IMR-90 (cell line): Measurements from ENCODE around the gene TMEM212.

Experiments used
- CEBPB ChIP-seq: IDR thresholded peaks from 2 replicates; pipeline ENCODE4 v1.6.1; 2012; ENCODE audit warnings: low read depth, low read length, improper control_type of control experiment
- MAFK ChIP-seq: IDR thresholded peaks from 2 replicates; pipeline ENCODE4 v1.6.1; 2012; ENCODE audit warnings: low read depth, low read length, improper control_type of control experiment
- MAZ ChIP-seq: IDR thresholded peaks from 2 replicates; pipeline ENCODE4 v1.6.1; 2012; ENCODE audit warnings: low read depth, mild to moderate bottlenecking, low read length, improper control_type of control experiment, moderate library complexity, borderline replicate concordance
- NFE2L2 ChIP-seq: fragments of 150-350 bp; IDR thresholded peaks from 2 replicates; pipeline ENCODE4 v1.6.1; 2016; ENCODE audit warnings: low read depth, mild to moderate bottlenecking, low read length
- POLR2A ChIP-seq: IDR thresholded peaks from 2 replicates; pipeline ENCODE4 v1.6.1; 2012; ENCODE audit warnings: mild to moderate bottlenecking, low read depth, low read length
- RFX5 ChIP-seq: IDR thresholded peaks from 2 replicates; pipeline ENCODE4 v1.8.0; 2012; ENCODE audit warnings: low read depth, mild to moderate bottlenecking, low read length, moderate library complexity
- TF ChIP-seq, protein P1 (sequence below): conservative IDR thresholded peaks from 2 replicates; pipeline ENCODE4 v1.5.1; 2012; ENCODE audit warnings: mild to moderate bottlenecking, low read depth, low read length, improper control_type of control experiment

DNA sequence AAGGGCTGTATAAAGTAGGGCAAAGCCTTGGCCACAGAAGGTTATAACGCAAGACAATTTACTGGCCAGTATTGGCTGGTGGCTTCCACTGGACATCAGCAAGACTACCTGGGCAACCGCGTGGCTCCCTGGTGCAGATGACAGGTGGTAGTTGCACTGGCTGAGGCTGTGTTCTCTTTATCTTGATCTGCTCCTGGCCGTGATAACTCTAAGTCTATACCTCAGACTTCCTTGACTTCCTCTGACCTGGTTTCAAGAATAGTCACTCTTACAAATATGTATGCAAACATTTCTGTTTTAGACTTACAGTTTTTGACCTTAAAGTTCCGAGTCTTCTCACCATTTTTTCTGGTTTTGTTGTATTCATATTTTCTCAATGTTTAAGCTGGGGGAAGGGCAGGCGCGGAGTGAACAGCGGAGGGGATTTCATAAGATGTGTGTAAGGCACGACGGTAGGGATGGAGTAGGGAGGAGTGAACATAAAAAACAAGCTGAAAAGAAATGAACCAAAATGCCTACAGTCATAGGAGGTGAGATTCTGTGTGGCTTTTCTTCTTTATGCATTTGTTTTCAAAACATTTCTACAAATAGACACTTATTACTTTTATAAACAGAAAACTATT lies 15.2 kb upstream of the TMEM212 start:
- TF ChIP-seq, protein P1, sequence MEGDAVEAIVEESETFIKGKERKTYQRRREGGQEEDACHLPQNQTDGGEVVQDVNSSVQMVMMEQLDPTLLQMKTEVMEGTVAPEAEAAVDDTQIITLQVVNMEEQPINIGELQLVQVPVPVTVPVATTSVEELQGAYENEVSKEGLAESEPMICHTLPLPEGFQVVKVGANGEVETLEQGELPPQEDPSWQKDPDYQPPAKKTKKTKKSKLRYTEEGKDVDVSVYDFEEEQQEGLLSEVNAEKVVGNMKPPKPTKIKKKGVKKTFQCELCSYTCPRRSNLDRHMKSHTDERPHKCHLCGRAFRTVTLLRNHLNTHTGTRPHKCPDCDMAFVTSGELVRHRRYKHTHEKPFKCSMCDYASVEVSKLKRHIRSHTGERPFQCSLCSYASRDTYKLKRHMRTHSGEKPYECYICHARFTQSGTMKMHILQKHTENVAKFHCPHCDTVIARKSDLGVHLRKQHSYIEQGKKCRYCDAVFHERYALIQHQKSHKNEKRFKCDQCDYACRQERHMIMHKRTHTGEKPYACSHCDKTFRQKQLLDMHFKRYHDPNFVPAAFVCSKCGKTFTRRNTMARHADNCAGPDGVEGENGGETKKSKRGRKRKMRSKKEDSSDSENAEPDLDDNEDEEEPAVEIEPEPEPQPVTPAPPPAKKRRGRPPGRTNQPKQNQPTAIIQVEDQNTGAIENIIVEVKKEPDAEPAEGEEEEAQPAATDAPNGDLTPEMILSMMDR = no peak
- TF ChIP-seq MAFK (no peak), POLR2A (no peak), MAZ (no peak), RFX5 (no peak), CEBPB (no peak), NFE2L2 (no peak)
